GM23338 (cell line): ENCODE results near the gene BAMBI. TPM values are rescaled to one million over a fixed set of nuclear protein-coding genes. Genes with fewer than 3 reads are reported as not detected.

Experiments
- ATAC-seq: fragments of 200-7000 bp; cut with Tn5 transposase; 3 replicates; pipeline ENCODE4 v1.9.1; 2020
- DNase-seq: peaks from one replicate; pipeline ENCODE4 v3.0.0-alpha.2; 2015; ENCODE audit warnings: low spot score
- H2AFZ ChIP-seq: fragments of 200-600 bp; sonication (generic); 2 replicates; pipeline ENCODE4 v1.8.0; 2016; ENCODE audit warnings: antibody characterized with exemption, mild to moderate bottlenecking, moderate library complexity
- H3F3A ChIP-seq: fragments of 200-600 bp; sonication (generic); replicated peaks from 2 replicates; pipeline ENCODE4 v1.8.0; 2017; ENCODE audit warnings: antibody characterized with exemption, mixed run types, low read depth
- H3K27ac ChIP-seq: fragments of 200-600 bp; sonication (generic); 2 replicates; pipeline ENCODE4 v1.6.1; 2016; ENCODE audit warnings: low read depth
- H3K27me3 ChIP-seq: fragments of 200-600 bp; sonication (generic); 2 replicates; pipeline ENCODE4 v1.8.0; 2016; ENCODE audit warnings: mild to moderate bottlenecking, mixed run types, moderate library complexity; ENCODE audit not compliant: insufficient read depth
- H3K36me3 ChIP-seq: fragments of 200-600 bp; sonication (generic); 2 replicates; pipeline ENCODE4 v1.8.0; 2016; ENCODE audit warnings: mild to moderate bottlenecking; ENCODE audit not compliant: insufficient read depth
- H3K4me1 ChIP-seq: fragments of 200-600 bp; sonication (generic); 2 replicates; pipeline ENCODE4 v1.8.0; 2016; ENCODE audit warnings: mild to moderate bottlenecking, moderate library complexity; ENCODE audit not compliant: insufficient read depth
- H3K4me2 ChIP-seq: fragments of 200-600 bp; sonication (generic); 2 replicates; pipeline ENCODE4 v1.7.1; 2017; ENCODE audit warnings: mixed run types
- H3K4me3 ChIP-seq: fragments of 200-600 bp; sonication (generic); 2 replicates; pipeline ENCODE4 v1.6.1; 2016; ENCODE audit warnings: mixed run types
- H3K79me2 ChIP-seq: fragments of 200-600 bp; sonication (generic); replicated peaks from 2 replicates; pipeline ENCODE4 v1.8.0; 2017; ENCODE audit warnings: mild to moderate bottlenecking; ENCODE audit not compliant: insufficient read depth
- H3K9me2 ChIP-seq: fragments of 200-600 bp; sonication (generic); 2 replicates; pipeline ENCODE4 v1.8.0; 2017; ENCODE audit not compliant: insufficient read depth
- H4K20me1 ChIP-seq: fragments of 200-600 bp; sonication (generic); replicated peaks from 2 replicates; pipeline ENCODE4 v1.8.0; 2017; ENCODE audit warnings: mild to moderate bottlenecking; ENCODE audit not compliant: insufficient read depth
- H3K27ac Mint-ChIP-seq: 2 replicates; pipeline ENCODE4 v1.8.0; 2020; ENCODE audit warnings: inconsistent platforms, mild to moderate bottlenecking, moderate library complexity, mixed read lengths
- H3K27me3 Mint-ChIP-seq: 3 replicates; pipeline ENCODE4 v1.8.0; 2022; ENCODE audit warnings: low read depth, mild to moderate bottlenecking, moderate library complexity, mixed read lengths, inconsistent platforms; ENCODE audit not compliant: insufficient read depth, poor library complexity
- H3K36me3 Mint-ChIP-seq: 3 replicates; pipeline ENCODE4 v1.8.0; 2021; ENCODE audit warnings: low read depth, mild to moderate bottlenecking, inconsistent platforms, moderate library complexity, mixed read lengths
- H3K4me1 Mint-ChIP-seq: 3 replicates; pipeline ENCODE4 v1.8.0; 2020; ENCODE audit warnings: mild to moderate bottlenecking, inconsistent platforms, mixed read lengths
- H3K4me3 Mint-ChIP-seq: 3 replicates; pipeline ENCODE4 v1.8.0; 2021; ENCODE audit warnings: moderate library complexity, mild to moderate bottlenecking, inconsistent platforms, mixed read lengths
- H3K9me3 Mint-ChIP-seq: 3 replicates; pipeline ENCODE4 v1.8.0; 2020; ENCODE audit warnings: moderate library complexity, mild to moderate bottlenecking, inconsistent platforms, mixed read lengths
- CREB1 ChIP-seq: fragments of 250-450 bp; sonication (Bioruptor Pico); IDR thresholded peaks from 2 replicates; pipeline ENCODE4 v1.5.0; 2020; ENCODE audit warnings: low read depth, mild to moderate bottlenecking, moderate library complexity
- EZH2 ChIP-seq: fragments of 200-600 bp; sonication (generic); IDR thresholded peaks from one replicate; pipeline ENCODE4 v1.8.0; 2017; ENCODE audit warnings: antibody characterized with exemption, mild to moderate bottlenecking, low read depth; ENCODE audit not compliant: unreplicated experiment
- JUNB ChIP-seq: IDR thresholded peaks from one replicate; pipeline ENCODE4 v1.6.1; 2016; ENCODE audit warnings: antibody characterized with exemption; ENCODE audit not compliant: unreplicated experiment
- NANOG ChIP-seq: IDR thresholded peaks from 2 replicates; pipeline ENCODE4 v1.6.1; 2016; ENCODE audit warnings: antibody characterized with exemption, borderline replicate concordance
- POLR2AphosphoS5 ChIP-seq: IDR thresholded peaks from 2 replicates; pipeline ENCODE4 v1.6.1; 2016; ENCODE audit warnings: antibody characterized with exemption, low read depth
- ZNF114 ChIP-seq: fragments of 250-450 bp; sonication (Bioruptor Pico); IDR thresholded peaks from 2 replicates; pipeline ENCODE4 v1.5.0; 2020; ENCODE audit warnings: mild to moderate bottlenecking, moderate library complexity
- ZNF331 ChIP-seq: fragments of 250-450 bp; sonication (Bioruptor Pico); IDR thresholded peaks from 2 replicates; pipeline ENCODE4 v1.5.0; 2020; ENCODE audit warnings: low read depth, mild to moderate bottlenecking, moderate library complexity
- polyA plus RNA-seq: library from polyadenylated mRNA; unstranded; fragments of >200 nt; fragmentation: Nextera tagmentation; extraction: Ambion mirVana; gene quantifications from 2 replicates; pipeline ENCODE4 v1.2.1, GENCODE V29; 2016
- total RNA-seq: library from RNA; depleted of rRNA; stranded (reverse); fragments of >200 nt; shearing (Covaris generic); gene quantifications from 2 replicates; pipeline ENCODE4 v1.2.3, GENCODE V29; 2014
- TF ChIP-seq, protein P1 (sequence below), 2 experiments: fragments of 200-600 bp in 1 of 2; sonication (generic) in 1 of 2; conservative IDR thresholded peaks; 2 replicates each; pipeline versions ENCODE4 v1.5.1 to v1.6.1; 2016 to 2017; ENCODE audit warnings: antibody characterized with exemption in 2 of 2, low read depth in 2 of 2, mild to moderate bottlenecking in 2 of 2, moderate library complexity in 1 of 2

BAMBI gene
- total and polyA plus RNA-seq, 2 experiments from 2014 or later: 20.1 to 37.5 TPM

DNA sequence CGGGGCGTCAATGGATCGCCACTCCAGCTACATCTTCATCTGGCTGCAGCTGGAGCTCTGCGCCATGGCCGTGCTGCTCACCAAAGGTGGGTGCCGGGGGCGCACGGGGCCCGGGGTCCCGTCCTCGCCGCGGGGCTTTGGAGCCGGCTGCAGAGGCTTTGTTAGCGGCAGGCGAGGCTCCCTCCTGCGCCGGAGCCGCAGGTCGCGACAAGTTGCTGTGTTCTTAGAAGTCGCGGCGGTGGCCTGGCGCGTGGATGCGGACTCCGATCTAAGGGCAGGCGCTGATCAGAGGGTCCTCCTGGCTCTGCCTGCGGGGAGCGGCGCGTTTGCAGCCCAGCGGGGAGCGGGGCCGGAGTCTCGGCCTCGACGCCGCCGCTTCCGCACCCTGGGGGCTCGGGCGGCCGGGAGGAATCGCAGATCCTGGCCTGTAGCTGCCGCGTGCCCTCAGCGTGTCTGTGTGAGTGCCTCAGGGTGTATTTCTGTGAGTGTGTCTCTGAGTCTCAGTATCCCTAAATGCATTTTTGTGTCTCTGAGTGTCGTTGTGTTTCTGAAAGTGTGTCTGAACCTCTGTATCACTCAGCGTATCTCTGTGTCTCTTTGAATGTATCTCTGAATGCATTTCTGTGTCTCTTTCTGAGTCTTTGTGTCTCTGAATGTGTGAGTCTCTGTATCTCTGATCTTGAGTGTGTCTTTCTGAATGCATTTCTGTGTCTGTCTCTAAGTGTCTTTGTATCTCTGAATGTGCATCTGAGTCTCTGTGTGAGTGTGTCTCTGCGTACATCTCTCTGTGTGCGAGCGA is 766 bp downstream of the BAMBI start:
- H3K27me3 ChIP-seq: no peaks in the 10 kb centered on the region; the same call in 1 of the 2 replicates
- Mint-ChIP-seq H3K36me3 (peaks cover 24% of the 10 kb centered on the region), H3K27me3 (peaks cover 16% of the 10 kb centered on the region), H3K27ac (no peak overlapping the region), H3K4me3 (peak overlapping the region; percentile 91), H3K4me1 (peaks cover 40% of the 10 kb centered on the region), H3K9me3 (no peaks in the 10 kb centered on the region)
- H3K4me2 ChIP-seq: peak overlapping the region; percentile 94
- H2AFZ ChIP-seq: no peak overlapping the region; the same call in 1 of the 2 replicates
- H3F3A ChIP-seq: no peaks in the 10 kb centered on the region
- H3K36me3 ChIP-seq: peaks cover 16% of the 10 kb centered on the region
- DNase-seq (peak; percentile 47), ATAC-seq (peak; percentile 29)
- peaks cover 42% of the 10 kb centered on the region for H3K4me1 ChIP-seq
- peaks cover 54% of the 10 kb centered on the region for H3K79me2 ChIP-seq
- TF ChIP-seq JUNB (no peak), CREB1 (no peak)
- H4K20me1 ChIP-seq: peaks cover 45% of the 10 kb centered on the region
- no peak overlapping the region for H3K27ac ChIP-seq
- no peaks in the 10 kb centered on the region for H3K9me2 ChIP-seq
- H3K4me3 ChIP-seq: peak overlapping the region; percentile 98

DNA sequence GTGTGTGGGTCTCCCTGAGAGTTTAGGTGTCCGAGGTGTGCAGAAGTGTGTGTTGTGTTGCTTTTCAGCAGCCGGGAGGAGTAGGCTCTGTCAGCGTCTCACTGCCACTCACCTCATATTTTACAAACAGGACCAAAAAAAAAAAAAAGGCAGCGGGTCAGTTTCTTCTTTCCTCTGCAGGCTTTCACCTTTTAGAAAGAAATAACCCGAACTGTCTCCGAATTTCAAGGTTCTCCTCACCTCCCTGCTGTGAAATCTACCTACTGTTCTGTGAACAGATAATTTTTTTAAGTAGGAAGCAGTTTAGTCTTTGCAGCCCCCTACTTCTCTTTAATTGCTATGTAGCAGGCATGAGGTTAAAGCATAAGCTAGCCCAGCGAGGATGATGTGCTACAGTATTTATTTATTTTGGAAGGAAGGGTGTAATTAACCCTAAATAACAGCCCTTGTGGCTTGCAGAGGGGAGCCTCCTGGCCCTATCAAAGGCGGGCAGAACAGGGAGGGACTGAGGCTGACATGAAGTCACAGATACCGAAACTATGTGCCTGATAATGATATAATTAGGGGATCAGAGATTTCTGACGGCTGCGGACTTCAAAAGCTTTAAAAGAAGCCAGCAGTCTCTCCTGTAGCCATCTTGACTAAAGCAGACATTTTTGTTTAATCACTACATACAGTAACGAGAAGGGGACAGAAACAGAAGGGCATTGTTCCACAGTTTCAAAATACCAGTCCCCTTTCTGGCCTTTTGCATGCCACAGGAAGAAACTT is 1.6 kb downstream of the BAMBI start:
- no peaks in the 10 kb centered on the region for H3K9me2 ChIP-seq
- H3K9me3 Mint-ChIP-seq: no peaks in the 10 kb centered on the region
- peaks cover 16% of the 10 kb centered on the region for H3K27me3 Mint-ChIP-seq
- H3K4me3 Mint-ChIP-seq: peak overlapping the region; percentile 91
- peaks cover 45% of the 10 kb centered on the region for H4K20me1 ChIP-seq
- peak overlapping the region; percentile 94 for H3K4me2 ChIP-seq
- no peak overlapping the region for H3K27ac Mint-ChIP-seq
- peaks cover 30% of the 10 kb centered on the region for H3K36me3 Mint-ChIP-seq
- peaks cover 42% of the 10 kb centered on the region for H3K4me1 ChIP-seq
- TF ChIP-seq JUNB (no peak), ZNF331 (CRISPR knock-in tag) (no peak), NANOG (no peak)
- no peaks in the 10 kb centered on the region for H3F3A ChIP-seq
- peaks cover 24% of the 10 kb centered on the region for H3K36me3 ChIP-seq
- no peaks in the 10 kb centered on the region; the same call in 1 of the 2 replicates for H3K27me3 ChIP-seq
- ATAC-seq: no peak
- DNase-seq: no peak
- H2AFZ ChIP-seq: no peak overlapping the region
- H3K27ac ChIP-seq: no peak overlapping the region
- H3K79me2 ChIP-seq: peaks cover 62% of the 10 kb centered on the region
- H3K4me3 ChIP-seq: peak overlapping the region; percentile 98
- peaks cover 40% of the 10 kb centered on the region for H3K4me1 Mint-ChIP-seq

DNA sequence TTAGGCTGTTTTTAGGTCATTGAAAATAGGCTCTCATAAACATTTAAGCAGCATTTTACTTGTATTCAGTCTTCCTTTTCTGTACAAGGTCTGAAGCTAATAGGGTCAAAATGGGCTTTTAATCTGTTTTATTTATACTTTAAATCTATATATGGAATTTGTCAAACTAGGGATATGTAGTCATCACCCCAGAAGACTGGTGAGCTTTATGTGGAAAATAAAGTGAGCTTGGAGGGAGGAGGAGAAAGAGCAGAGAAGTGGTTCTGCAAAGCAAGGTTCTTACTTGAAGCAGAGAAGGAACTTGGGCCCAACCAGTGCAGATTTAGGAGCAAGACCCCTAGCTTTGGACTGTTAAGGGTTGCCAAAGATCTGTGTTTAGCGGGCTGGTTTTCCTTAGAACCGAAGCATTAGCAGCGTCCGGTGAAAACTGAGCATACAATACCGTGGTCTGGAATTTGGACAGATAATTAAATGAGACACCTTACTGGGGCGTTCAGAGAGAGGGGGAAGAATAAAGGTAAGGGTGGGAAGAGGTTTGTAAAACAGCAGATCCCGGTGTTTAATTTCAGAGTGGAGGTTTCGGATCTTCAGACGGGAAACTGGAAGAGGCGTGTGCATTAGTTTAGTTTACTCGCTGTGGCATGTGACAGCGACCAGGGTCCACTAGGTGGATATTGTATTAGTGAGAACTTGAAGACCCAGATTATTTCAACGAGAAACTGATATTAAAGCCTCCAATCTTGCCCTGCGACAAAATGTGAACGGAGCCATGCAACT is 2.4 kb downstream of the BAMBI start:
- H3K4me2 ChIP-seq: peak overlapping the region; percentile 94
- H2AFZ ChIP-seq: no peak overlapping the region
- no peaks in the 10 kb centered on the region for H3K9me3 Mint-ChIP-seq
- H3K27me3 Mint-ChIP-seq: peaks cover 16% of the 10 kb centered on the region
- H3K27me3 ChIP-seq: no peaks in the 10 kb centered on the region; the same call in 1 of the 2 replicates
- H3K36me3 ChIP-seq: peaks cover 28% of the 10 kb centered on the region
- peak overlapping the region; percentile 91 for H3K4me3 Mint-ChIP-seq
- peaks cover 65% of the 10 kb centered on the region for H3K79me2 ChIP-seq
- DNase-seq (no peak), ATAC-seq (no peak)
- peaks cover 46% of the 10 kb centered on the region for H3K4me1 ChIP-seq
- H3K4me3 ChIP-seq: peak overlapping the region; percentile 98
- H3K36me3 Mint-ChIP-seq: peaks cover 39% of the 10 kb centered on the region
- H3K27ac ChIP-seq: no peak overlapping the region
- H3K27ac Mint-ChIP-seq: no peak overlapping the region
- H3F3A ChIP-seq: no peaks in the 10 kb centered on the region
- TF ChIP-seq, protein P1, sequence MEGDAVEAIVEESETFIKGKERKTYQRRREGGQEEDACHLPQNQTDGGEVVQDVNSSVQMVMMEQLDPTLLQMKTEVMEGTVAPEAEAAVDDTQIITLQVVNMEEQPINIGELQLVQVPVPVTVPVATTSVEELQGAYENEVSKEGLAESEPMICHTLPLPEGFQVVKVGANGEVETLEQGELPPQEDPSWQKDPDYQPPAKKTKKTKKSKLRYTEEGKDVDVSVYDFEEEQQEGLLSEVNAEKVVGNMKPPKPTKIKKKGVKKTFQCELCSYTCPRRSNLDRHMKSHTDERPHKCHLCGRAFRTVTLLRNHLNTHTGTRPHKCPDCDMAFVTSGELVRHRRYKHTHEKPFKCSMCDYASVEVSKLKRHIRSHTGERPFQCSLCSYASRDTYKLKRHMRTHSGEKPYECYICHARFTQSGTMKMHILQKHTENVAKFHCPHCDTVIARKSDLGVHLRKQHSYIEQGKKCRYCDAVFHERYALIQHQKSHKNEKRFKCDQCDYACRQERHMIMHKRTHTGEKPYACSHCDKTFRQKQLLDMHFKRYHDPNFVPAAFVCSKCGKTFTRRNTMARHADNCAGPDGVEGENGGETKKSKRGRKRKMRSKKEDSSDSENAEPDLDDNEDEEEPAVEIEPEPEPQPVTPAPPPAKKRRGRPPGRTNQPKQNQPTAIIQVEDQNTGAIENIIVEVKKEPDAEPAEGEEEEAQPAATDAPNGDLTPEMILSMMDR (conservative IDR thresholded peaks at IDR 0.05; ENCODE audit: low read depth in 2 of 2): peak in 1 of 2 experiments; percentile 25; a peak in 1 of 4 replicates
- TF ChIP-seq ZNF114 (CRISPR knock-in tag) (no peak), POLR2AphosphoS5 (no peak), EZH2 (no peak)
- peaks cover 49% of the 10 kb centered on the region for H3K4me1 Mint-ChIP-seq
- H4K20me1 ChIP-seq: peaks cover 45% of the 10 kb centered on the region
- H3K9me2 ChIP-seq: no peaks in the 10 kb centered on the region
